Activated naive CD4-positive, alpha-beta T cell treated with anti-CD3 and anti-CD28 coated beads, Interleukin-2, amount 50 U/mL, for 16 hours (primary cell): ENCODE measurements around the gene MORF4L1.
"Not testable (repeated sequence)": the region's sequence is repeated elsewhere in the genome, so short reads cannot be mapped to it uniquely, and the experiment has no call there.

Experiments used
- DNase-seq: peaks from one replicate; pipeline ENCODE4 v3.0.0-alpha.2; 2020

MORF4L1 gene

DNA sequence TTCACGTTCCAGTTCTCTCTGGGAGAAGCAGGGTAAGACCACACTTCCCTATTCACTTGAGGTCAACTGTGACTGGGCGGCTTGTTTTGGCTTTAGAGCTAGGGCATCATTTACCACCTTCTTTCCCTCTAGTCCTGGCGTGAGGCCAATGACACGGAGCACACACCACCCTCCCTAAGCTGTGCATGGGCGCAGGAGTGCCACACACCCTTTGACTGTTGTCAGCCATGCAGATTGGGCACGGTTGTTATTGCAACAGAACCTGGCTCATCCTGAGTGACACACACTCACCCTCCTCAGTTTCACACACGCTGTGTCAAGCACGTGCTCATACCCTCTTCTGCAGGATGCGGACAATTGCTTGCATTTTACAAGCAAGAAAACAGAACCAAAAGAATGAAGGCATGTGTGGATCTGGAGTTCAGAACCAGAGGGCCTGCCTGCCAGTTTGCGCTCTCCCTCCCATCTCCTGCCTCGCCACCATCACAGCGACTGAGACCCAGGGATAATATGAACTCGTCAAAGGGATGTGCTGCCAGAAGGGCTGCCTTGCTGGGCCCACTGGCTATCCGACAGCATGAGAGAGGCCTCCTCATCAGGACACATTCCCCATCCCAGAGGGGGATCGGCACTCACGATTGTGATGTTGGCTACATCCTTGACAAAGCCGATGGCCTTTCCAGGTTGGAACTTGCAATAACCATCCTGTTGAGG, 54.5 kb downstream of the MORF4L1 start:
- DNase-seq = no peak

DNA sequence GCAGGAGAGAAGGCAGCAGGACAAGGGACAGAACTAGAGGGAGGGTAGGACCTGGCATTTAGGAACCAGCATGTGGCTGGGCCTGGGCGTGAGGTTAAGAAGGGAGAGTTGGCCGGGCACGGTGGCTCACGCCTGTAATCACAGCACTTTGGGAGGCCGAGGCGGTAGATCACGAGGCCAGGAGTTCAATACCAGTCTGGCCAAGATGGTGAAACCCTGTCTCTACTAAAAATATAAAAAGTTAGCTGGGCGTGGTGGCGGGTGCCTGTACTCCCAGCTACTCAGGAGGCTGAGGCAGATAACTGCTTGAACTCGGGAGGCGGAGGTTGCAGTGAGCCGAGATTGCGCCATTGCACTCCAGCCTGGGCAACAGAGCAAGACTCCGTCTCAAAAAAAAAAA, 55.5 kb downstream of the MORF4L1 start:
- not testable (repeated sequence) for DNase-seq

DNA sequence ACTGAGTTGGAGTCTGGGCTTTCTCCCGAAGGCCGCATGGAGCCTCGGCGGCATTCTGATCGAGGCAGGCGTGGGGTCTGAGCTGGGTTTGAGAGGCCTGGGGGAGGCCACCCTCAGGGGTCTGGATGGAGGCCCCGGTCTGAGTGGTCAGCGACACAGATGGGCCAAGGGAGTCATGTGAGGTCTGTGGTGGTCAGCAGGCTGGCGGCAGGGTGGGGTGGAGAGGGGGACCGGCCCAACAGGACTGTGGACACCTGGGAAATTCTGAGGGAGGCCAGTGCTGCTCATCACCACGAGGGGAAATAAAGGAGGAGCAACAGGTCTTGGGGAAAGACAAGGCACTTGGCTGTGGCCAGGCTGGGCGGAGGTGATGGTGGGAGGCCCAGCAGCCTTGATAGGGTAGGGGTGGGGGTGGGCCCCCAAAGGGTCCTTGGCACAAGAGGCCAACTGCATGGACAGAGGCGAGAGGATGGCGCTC, 56.0 kb downstream of the MORF4L1 start:
- no peak for DNase-seq

DNA sequence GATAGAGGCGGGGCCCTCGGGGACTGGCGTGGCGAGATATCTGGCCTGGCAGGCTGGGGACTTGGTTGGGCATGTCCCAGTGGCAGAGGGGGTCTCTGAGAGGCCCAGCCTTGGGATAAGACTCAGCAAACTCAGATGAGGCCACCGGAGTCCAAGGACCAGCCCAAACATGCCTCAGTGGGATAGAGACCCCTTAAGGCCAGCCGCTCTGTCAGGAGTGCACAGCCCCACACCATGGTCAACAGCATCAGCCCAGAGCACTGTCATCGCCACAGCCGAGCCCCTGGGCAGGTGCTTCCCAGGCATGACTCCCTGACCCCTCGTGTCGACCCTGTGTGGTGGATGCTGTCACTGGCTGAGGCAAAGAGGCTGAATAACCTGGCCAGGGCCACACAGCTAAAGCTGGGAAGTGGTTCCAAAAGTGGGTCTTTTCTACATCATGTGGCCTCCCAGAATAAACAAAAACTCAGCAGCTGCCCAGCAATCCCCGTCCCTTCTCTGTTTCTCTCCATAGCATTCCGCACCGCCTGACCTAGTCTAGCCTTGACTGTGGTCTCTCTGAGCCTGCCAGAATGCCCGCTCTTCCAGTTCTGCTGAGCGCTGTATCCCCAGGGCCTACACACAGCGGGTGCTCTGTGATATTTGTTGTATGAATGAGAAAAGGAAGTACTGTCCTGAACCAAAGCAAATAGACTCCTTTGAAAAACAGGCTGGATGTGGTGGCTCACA, 57.0 kb downstream of the MORF4L1 start:
- no peak for DNase-seq

DNA sequence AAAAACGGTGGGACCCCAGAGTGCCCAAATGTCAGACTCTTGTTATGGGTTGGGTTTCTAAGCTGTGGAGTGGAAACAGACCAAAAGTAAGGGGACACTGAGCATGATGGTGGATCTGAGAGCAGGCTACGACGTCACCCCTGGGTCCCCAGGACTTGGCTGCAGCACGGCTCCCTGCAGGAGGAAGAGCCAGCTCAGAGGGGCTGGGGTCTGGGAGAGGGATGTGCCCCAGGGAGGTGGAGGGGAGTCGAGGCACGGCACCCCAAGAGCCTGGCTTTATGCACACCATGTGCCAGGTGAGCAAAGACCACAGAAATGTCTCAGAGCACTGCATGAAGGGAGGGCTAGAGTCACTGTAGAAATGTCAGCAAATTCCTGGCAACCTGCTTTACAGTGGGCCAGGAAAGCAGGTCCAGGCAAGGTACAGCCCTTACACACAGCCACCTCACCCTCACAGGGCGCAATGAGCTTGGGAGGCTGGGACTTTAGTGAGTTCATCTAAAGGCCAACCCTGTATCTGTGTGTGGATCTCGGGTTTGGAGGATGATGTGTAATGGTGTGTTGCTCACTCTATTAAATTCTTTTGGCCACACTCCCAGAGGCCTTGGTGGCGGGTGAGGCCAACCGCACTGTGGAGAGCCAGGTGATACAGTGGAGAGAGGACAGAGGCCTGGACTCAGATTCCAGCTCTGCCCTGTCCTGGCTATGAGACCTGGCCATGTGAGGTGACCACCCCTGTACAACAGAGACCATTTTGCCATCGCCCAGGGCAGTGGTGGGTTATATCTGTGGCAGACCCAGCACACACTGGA, 58.1 kb downstream of the MORF4L1 start:
- no peak for DNase-seq

DNA sequence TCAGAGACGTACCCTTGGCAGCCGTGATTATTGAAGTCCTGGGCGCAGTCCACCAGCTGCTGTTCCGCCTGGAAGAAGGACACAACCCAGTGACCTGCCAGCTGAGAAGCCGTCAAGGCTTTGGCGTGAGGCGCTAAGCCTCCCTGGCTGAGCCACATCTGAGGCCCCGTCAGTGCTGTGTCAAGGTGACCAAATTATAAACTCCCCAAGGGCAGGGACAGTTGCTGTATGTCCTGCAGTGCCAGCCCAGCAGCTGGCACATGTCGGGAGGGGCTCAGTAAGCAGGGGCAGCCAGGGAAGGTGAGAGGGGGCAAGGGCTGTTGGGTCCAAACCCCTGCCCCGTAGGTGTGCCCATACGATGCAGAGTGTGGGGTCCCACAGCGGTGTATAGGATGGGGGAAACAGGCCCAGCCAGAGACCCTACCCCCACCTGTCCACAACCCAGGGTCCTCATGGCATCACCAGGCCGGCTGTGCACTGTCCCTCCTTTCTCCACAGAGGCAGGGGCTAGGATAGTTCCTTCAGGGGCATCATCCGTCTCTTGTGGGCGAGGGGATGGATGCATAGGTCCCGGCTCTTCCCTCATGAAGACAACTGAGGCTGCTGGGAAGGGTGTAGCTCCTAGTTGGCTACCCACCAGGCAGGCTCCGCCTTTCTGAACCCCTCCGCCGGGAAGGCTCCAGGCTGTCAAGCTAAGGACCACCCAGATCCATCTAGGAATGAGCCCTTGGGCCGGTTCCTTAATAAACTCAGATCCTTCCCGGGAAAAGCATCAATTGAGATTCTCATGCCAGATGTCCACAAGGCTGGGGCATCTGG, 59.0 kb downstream of the MORF4L1 start:
- no peak for DNase-seq

DNA sequence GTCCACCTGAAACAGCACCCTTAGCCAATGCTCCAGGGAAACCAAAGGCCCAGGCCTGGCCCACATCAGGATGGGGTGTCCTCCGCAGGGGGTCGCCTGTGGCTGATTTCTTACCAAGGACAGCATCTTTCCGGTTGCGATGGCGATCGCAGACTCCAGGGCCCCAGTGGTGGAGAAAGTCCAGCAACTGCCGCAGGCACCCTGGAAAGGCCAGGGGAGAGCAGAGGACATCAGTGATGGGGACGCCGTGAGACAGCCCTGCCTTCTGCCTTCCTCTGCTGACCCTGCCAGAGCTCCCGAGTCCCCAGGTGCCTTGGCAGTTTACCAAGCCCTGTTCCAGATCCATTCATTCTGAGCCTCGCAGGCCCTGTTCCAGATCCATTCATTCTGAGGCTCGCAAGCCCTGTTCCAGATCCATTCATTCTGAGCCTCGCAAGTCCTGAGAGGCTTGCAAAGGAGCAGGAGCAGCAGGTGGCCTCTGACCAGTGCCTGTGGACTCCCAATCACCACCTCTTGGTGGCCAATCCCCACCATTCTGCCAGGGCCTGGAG, 59.6 kb downstream of the MORF4L1 start:
- no peak for DNase-seq

DNA sequence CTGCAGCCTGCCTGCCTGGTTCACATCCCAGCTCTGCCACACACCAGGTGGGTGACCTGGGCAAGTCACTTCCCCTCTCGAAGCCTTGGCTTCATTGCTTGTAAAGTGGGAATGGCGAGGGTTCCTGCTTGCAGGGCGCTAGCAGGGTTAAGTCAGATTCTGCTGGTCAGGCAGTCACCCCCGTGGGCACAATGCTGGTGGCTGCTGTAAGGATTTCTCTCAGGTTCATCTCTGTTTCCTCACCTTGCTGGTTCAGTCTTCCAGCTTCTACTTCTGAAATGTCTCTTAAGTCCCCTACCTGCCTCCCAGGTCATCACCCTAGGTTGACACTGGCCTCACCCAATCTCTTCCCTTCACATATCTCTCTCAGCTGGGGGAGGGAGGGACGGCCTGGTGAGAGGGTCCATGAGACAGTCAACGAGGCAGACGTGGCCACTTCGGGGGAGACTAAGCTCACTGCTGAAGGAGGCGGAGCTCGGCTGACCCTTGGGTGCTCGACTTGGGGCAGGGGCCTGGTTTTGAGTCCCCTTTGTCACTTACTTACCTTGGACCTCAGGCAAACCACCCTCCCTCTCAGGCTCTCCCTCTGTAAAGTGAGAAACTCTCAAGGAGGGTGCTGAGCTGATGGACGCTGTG, 60.6 kb downstream of the MORF4L1 start:
- no peak for DNase-seq

DNA sequence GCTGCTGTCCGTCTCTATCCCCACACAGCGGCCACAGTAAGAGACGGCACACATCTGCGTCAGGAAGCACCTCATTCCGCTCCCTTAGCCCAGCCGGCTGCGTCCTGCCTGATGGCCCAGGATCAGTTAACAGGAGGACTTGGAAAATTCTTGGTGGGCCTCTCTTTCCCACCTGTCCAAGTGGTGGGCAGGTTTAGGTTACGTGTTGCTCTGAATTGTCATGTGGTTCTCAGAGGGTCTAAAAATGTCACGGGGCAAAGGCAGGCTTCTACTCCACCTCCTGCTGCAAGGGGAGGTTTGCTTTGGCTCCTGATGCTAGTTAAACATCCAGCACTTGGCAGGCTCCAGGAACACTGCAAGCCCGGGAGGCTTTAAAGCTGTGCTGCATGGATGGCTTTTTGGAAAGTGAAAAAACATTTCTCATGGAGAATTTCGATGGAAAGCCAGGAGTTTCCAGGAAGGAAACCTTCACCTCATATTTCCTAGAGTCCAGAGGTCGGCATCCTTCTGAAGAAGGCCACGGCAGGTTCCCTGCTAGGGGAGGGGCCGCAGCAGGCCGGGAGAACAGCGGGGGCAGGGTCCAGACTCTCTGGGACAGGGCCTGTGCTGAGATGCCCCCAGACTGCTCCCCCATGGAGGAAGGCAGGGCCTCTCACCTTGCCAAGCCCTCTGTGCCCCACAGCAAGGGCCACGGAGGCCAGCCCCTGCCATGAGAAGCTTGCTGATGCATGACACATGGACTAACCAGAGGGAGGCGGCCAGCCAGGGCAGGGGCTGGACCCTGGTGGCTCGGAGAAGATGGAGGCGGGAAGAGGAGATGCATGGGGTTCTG, 61.3 kb downstream of the MORF4L1 start:
- no peak for DNase-seq

DNA sequence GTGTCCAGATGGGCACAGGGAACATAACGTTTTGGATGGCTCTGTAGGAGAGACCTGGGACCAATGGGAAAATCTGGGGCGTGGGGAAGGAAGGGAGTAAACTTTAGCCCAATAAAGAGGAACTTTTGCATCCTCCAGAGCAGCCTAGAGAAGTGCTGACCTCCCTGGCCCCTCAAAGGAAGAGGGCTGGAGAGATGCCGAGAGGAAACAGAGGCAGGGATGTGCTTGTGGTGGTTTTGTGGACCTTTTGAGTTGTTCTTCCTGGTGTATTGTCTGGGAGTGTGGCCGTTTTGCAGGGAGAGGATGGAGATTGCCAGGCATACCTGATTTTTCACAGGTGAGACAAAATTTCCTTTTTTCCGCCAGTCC, 61.9 kb downstream of the MORF4L1 start:
- no peak for DNase-seq

DNA sequence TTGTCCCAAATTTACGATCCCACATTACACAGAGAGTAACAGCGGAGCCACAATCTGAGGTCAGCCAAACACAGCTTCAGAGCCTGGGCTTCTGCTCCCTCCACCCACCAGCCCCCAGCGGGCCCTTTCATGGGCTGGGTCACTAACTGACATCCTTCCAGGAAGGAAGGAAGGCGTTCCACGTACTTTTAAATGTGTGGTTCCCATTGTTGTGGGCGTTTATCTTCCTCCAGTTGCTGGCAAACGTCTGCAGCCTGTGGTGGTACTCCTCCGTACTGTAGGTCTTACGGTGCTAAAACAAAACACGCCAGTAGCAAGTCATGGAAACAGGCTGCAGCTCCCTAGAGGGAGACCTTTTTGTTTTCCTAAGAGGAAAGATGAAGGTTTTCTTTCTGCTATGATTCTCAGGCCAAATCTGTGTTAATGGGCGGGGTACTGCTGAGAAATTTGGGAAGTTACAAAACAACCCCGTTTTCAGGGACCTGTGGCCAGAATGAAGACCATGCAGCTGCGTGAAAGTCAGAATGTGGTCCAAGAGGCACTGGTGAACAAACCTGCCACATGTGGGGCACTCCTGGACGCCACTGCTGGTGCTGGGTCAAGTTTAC, 64.5 kb downstream of the MORF4L1 start:
- no peak for DNase-seq

DNA sequence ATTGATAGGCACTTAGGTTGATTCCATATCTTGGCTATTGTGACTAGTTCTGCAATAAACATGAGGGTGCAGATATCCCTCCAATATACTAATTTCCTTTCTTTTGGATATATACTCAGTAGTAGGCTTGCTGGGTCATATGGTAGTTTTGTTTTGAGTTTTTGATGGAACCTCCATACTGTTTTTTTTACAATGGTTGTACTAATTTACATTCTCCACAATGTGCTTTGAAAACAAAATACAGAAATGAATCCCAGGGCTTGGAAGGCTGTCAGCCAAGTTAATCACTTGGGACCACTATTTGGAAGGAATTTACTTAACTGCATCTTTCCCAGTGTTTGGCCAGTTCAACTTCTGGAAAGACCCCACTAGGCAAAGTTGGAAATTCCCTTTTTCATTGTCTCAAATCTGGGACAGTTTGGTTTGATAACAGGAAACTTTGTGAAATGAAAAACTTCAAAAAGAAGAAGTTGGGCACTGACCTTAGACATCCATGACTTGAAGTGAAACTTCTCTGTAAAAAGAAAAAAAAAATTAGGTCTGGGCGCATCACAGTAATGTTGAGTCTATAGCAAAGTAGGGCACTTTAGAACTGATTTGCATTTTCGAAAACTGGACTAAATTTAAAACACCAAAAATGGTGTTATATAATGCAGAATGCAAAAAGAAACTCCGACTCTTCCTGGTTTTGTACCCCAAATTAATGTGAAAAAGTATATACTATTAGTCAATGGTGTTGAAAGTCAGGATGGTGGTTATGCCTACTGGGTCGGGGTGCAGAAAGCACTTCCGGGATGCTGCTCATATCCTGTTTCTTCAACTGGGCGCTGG, 66.2 kb downstream of the MORF4L1 start:
- no peak for DNase-seq

DNA sequence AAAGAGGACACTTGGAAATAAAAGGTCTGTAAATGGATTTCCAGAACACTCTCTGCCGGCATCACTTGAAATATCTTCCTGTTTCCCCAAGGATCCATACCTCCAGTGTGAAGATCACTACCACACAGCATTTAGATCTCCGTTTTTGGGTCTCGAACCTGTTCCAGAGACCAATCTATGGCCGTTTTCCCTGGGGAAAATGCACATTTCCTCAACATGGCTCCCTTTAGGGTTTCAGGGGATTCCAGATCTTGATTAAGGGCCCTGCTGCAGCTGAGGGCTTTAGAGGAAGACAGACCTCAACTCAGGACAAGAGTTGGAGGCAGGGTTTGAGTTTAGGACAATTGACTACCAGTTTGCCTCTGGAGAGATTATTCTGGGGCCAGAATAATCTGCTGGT, 70.1 kb downstream of the MORF4L1 start:
- DNase-seq = no peak

DNA sequence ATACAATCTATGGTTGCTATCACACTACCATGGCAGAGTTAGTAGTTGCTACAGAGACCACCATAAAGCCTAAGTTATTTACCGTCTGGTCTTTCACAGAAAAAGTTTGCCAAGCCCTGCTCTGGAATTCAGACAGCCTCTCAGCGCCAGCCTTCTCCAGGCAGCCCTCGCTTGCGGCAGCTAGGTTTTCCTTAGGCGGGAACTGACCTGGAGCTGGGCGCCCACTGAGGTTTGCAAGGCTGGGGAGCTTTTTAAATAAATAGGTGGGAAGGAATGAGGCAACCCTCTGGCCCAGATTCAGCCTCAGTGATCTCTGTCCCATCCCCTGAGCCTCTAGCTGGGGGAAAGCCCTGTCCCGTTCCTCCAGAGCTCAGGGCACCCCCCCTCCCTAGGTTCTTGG, 71.0 kb downstream of the MORF4L1 start:
- no peak for DNase-seq

DNA sequence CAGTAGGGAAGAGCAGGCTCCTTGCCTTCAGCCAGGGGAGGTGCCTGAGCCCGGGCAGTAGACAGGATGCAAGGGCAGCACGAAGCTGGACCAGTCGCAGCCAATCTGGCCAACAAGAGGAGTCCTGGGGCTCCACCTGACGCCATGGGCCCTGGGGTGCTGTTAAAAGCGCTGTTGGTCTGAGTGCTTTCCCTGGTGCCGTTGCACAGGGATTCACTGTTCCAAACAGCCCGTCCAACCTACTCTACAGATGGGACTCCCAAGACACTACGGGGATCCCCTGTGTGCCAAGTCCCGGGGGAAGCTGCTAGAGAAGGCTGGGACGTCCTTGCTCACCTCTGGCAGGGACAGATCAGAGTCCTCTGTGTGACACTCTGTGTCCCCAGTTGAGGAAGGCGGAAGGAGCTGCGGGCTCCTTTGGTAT, 71.5 kb downstream of the MORF4L1 start:
- DNase-seq = no peak

DNA sequence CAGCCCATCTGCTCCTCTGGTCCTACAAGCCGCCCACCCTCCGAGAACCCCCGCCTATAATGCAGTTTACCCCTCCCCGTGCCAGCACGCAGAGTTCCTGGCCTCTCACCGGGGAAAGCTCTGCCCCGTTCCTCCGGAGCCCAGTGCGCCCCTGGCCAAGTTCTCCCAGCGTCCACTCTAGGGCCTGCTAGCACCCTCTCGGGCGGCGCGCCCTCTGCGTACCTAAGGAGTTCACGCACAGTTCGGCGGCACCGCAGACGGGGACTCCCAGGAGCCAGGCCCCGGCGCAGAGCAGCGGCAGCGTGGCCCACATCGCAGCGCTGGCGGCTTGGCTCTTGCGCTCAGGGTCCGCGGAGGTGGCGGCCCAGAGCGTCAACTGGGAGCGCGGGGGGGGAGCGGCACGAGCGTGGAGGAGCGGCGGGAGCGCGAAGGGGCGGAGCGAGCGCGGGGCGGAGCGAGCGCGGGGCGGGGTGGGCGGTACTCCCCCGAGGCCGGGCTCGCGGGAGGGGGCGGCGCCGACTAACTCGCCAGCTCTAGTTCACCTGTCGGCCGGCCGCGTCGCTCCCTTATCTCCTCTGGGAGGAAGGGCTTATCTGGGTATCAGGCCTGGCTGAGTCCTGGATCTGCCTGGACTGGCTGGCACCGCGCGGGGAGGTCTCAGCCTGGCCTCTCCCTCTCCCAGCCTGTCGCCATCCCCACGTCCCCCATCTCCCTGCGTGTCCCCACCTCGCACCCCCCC, 72.1 kb downstream of the MORF4L1 start, which contains the start of gene CTSH:
Gene CTSH (minus strand): TSS at position 378 of the 739 bp plus-strand sequence. CDS start 65 bp downstream, at position 313.
- DNase-seq = peak; percentile 68

DNA sequence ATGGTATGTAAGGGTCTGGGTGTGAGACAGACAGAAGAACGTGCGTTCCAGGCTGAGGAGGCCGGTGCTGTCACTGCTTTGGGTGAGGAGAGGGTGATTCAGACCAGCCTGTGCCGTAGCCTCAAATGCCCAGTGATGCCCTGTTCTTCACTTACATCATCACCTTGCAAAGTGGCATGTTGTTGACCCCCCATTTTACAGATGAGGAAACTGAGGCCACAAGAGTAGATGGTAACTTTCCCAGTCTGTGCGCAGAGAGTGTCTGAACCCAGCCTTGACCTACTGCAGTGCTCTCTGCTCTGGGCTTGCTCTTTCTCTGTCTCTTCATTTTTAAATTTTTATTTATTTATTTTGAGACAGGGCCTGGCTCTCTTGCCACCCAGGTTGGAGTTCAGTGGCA, 73.8 kb downstream of the MORF4L1 start:
- no peak for DNase-seq

DNA sequence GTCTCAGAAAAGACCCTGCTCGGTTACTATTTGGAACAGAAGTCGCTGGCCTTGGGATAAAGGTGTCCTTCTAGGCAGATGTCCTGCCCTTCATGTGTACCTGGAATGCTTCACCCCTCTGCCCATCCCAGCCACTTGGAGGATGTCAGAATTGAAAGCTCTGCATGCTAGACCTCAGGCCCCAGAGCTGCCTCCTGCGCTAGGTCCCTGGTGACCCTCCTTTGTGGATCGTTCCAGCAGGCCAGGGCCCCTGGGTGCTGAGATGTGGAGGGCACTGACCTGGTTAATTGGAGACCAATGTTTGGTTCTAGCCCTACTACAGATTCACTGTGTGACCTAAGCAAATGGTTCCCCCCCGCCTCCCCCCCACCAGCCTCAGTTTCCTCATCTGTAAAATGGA, 74.8 kb downstream of the MORF4L1 start:
- no peak for DNase-seq
